Fibroblast of skin of left biceps (primary cell): ENCODE data around the gene ZBTB21.
"Not testable (repeated sequence)": the region's sequence is repeated elsewhere in the genome, so short reads cannot be mapped to it uniquely, and the experiment has no call there.

ENCODE experiments used
- DNase-seq, 2 experiments: peaks; one replicate each; pipeline ENCODE4 v3.0.0-alpha.2; 2013; ENCODE audit warnings: low read depth in 2 of 2

The ZBTB21 gene

DNA sequence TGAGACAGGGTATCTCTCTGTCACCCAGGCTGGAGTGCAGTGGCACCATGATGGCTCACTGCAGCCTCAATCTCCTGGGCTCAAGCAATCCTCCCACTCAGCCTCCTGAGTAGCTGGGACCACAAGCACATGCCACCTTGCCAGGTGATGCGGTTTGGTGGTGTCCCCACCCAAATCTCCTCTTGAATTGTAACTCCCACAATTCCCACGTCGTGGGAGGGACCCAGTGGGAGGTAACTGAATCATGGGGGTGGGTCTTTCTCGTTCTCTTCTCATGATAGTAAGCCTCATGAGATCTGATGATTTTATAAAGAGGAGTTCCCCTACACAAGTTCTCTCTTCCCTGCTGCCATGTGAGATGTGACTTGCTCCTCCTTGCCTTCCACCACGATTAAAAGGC lies 15.5 kb downstream of the ZBTB21 start:
- not testable (repeated sequence) for DNase-seq

DNA sequence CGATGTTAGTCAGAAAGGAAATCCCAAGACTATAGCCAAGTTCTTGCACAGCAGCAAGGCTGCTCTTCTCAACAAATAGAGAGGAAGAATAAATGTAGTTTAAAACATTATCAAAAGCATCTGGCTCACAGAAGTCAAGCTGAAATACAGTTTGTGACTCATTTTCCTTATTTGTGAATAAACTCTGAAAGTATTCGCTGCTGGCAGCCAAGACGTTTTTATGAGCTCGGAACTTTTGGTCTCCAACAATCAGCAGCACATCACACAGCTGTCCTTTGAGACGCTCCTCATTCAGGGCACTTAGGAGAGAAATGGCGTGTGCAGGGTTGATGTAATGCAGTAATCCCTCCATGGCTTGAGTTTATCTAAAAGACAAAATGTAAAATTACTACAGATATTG lies 16.4 kb downstream of the ZBTB21 start:
- peak; percentile 77 to 79 for DNase-seq

DNA sequence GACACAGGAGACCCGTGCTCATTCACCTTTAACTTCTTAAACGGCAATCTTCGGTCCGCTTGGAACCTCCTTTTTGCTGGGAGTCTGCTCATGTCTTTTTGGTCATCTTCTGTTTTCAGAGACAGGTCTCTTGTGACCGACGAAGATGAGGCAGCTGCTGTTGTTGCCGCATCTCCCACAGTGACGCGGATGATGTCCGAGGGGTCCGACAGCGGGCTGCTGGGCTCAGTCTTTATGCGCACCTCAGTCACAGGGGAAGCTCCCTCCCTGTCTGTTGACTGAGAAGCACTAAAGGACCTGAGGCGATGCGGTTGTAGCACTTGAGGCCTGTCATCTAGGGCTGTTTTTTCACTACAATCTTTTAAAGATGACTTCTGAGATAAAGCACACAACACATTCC lies 17.6 kb downstream of the ZBTB21 start:
- DNase-seq: no peak

DNA sequence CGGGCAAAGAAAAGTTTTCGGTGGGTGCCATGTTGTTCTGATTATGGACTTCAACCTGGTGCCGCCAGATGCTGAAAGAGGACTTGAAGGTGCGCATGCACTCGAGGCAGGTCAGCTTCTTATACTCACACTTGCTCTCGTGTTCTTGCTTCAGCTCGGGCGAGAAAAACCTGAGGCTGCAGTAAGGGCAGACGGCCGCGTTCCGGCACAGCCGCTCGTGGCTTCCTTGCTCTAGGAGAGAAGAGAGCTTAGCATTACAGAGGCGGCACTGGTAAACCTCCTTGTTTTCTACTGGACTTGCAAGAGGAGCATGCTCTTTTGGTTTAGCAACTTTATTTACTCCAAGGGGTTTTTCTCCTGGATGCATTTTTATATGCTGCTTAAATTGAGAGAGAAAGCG lies 18.5 kb downstream of the ZBTB21 start:
- DNase-seq: no peak

DNA sequence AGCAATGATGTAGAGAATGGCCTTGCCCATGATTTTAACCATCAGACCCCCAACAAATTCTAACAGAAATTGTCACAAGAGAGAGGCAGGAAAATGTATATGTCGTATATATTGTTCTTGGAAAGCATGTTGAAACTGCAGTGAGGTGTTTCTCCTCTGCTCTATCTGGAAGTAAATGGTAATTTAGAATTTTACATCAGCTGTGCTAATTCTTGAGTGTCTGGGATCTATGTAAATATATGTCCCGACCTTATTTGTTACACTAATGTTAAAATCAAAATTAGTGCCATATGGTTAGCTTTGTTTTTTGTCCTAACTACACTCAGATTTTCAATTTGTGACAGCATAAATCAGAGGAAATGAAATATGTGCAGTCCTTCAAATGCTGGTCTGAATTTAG lies 20.5 kb downstream of the ZBTB21 start:
- no peak for DNase-seq

DNA sequence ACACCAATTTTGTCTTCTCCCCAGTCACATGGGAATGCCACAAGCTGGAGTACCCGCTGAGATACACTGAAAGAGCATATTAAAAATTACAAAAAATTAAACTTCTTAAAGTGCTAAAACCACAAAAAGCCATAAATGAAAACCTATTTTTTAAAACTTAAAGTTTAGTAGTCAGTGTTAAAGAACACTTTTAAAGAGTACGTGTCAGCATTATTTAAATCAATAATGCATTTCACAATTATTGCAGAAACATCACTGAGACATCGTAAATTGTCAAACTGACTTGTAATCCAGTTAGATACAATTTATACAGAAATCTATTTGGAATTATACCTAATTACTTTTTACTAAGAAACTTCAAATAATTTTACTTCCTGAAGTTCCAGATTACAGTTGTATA lies 22.9 kb downstream of the ZBTB21 start:
- DNase-seq: no peak

DNA sequence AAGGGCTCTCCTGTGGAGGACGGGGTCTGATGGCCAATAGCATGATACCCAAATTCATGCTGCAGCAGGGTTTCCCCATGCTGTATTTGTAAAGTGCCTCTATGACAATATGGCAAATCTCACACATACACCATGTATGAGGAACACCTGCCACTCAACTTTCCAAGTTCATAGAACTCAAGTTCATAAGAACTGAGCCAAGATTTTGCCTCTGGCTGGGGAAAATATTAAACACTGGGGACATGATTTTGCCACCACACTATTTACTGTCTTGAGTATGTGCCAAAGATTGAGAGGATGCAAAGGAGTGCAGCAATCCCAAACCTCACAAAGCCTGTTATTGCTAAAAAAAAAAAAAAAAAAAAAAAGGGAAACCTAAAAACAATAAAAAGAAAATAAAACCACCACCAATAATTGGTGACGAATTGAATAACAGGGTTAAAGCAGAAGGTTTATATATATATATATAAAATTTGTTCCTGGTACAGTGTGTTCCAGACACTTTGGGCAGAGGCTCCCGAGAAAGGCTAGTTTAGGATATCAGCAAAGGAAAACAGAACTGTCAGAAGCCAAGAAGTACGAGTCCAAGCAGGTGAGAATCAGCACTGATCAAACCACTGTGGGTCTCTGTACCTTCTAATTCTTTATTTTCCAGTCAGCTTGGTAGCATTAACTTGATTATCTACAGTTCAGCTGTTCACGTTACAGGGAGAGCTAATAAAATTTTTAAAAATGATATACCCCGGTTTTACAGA lies 24.3 kb downstream of the ZBTB21 start:
- no peak for DNase-seq

DNA sequence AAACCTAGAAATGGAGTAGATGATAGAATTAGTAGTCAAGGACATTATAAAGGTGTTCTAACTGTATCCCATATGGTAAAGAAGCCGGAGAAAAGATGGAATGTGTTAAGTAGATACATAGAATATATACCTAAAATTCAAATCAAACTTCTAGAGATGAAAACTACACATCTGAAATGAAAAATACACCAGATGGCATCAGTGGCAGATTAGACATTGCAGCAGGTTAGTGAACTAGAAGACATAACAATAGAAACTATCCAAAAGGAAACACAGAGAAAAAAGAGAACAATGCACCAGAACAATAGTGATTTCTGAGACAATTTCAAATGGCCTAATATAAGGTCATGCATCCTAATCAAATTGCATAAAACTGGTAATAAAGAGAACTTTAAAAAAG lies 26.9 kb downstream of the ZBTB21 start:
- no peak for DNase-seq

DNA sequence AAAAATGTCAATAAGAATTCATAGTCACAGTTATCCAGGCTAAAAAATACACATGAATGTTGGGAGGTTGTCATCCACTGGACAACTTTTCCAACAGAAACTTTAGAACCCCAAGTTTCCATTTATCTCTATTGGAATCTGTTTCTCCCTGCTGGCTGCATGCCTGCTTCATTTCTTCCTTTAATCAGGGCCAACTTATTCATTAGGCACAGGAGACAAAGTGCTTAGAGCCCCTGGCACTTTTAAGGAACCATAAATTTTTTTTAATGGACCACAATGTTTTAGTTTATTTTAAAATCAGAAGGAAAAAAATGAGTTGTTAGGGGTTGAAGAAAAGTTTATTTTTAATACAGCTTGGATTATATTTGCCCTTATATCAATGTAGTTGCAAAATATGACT lies 29.6 kb downstream of the ZBTB21 start:
- DNase-seq: no peak

DNA sequence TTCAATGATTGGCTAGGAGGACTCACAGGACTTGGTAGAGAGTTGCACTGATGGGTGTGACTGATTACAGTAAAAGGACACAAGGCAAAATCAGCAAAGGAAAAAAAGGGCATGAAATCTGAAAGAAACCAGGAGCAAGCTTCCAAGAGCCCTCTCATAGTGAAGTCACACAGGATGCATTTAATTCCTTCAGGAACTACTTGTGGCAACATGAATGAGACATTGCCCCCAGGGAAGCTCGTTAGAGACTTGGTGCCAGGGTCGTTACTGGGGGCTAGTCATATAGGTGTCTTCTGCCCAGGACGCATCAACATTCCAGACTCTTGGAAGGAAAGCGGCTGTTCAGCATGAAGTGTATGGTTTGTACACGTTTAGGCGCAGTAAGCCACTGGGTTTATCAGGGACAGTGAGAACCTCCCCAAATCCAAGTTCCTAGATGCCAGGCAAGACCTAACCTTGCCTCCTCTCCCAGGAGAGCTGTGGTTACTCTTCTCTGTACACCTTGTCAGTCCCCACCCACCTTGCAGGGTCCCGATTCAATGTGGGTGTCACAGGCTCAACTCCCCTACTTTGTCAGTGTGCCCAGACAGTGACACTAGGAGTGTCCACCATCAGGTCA lies 30.3 kb downstream of the ZBTB21 start:
- no peak for DNase-seq

DNA sequence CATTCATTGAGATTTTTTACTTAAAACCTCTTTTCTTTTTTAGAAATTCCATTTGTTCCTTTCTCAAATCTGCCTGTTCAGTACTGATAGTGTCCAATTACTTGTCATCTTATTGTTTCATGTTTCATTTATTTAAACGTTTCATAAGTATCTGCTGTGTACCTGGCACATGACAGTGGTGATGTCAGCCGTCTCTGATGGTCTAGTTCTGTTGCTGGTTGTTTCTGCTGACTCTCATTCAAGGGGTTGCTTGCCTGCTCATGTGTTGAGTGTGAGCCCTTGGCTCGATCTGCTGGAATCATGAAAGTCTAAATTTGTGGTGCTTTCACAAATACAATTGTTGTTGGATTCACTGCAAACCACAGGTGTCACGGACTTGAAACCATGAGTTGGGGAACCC lies 30.8 kb downstream of the ZBTB21 start:
- DNase-seq: no peak

DNA sequence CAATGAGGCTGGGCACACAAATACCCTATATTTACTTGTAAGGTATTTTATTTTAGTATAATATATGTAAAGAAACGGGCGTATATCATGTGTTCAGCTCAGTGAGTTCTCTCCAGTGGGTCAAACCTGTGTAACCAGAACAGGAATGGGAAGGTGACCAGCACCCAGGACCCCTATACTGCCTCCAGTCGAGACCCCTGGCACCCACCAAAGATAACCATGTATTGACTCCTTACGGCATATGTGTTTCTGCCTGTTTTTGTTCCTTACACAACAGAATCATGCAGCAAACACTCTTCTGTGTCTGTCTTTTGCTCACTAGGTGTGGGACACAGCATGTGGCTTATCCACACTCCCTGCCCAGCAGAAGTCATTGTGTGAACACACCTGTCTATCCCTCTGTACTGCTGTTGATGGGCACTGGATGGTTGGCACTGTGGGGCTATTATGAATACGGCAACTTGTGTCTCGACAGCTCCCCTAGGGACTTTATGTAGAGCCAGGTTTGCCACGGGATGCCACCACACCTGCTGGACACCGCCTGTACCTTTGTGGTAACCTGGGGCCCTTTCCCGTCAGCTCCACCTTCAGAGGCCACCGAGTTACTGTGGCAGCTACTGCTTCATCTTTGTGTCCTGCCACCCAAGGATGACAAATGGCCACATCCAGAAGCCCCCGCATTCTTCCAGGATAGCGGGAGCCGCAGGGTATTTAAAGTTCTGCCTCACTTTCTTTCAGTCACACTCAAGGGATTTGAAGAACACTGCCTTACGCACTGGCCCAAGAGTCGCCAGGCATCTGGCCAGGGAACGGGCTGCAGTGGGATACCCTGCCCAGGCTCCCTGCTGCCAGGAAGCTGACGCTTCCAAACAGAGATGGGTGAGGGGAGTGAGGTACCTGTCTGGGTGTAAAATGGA lies 32.9 kb downstream of the ZBTB21 start:
- no peak for DNase-seq

DNA sequence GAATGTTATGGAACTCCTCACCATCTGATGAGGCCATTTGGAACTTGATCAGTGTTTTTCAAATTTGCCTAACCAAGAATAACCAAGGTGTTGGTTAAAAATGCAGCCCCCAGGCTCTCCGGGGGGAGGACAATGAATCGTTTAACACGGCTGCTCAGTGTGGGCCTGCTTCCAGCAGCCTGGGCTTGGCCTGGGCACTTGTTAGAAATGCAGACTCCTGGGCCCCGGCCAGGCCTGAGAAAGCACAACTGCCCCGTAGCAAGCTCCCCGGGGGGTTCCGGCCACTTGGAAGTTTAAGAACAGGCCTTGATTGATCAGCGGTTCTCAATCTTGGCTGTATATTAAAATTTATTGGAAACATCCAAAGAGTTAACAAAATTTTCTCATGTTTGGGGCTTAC lies 33.5 kb downstream of the ZBTB21 start:
- no peak for DNase-seq

DNA sequence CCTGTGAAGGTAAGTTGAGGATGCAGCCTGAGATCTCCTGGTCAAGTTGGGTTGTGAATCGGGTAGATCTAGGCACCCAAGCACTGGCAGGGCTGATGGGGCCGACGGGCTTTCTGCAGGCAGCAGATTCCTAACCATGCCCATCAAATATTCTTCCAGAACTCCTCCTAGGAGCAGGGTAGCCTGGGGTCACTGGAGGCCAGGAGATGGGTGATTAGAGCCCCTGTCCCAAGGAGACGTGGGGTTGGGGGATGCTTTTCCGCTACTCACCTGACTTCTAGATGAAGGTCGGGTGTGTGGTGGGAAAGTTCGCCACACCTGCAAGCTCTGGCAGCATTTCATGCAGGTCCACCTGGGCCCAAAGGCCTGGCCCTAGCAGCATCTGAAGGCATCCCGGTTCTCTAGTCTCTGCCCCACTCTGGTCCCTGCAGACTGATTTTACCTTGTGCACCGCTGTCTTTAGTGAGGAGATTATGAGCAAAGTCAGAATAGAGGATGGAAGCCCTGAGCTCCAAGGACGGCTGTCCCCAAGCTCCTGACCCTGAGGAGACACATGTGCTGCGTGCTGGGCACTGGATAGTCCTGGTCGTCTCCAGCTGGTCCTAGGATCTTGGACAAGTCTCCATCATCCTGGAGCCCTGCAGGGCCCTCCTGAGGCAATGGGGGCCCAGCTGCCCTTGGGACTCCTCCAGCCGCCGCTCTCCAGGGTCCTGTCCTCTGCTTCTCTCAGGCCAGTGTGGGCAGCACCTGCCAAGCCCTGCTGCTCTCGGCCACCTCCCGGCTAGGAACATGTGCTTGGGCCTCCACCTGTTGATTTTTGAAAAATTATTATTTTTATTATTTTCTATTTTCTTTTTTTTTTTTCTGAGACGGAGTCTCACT lies 34.5 kb downstream of the ZBTB21 start:
- DNase-seq: no peak

DNA sequence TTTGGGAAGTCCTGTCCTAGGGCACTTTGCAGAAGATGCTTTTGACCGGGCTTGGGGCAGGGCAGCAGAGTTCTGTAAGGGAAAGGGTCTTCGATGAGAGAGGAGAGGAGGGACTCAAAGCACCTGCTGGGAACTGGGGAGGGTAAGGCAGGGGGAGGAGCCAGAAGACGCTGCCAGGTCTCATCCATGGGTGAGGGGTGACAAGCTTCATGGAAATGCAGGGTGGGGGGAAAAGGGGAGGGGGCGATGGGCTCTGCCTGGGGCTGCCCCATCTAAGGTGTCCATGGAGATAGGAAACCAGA lies 35.5 kb downstream of the ZBTB21 start:
- DNase-seq: no peak

DNA sequence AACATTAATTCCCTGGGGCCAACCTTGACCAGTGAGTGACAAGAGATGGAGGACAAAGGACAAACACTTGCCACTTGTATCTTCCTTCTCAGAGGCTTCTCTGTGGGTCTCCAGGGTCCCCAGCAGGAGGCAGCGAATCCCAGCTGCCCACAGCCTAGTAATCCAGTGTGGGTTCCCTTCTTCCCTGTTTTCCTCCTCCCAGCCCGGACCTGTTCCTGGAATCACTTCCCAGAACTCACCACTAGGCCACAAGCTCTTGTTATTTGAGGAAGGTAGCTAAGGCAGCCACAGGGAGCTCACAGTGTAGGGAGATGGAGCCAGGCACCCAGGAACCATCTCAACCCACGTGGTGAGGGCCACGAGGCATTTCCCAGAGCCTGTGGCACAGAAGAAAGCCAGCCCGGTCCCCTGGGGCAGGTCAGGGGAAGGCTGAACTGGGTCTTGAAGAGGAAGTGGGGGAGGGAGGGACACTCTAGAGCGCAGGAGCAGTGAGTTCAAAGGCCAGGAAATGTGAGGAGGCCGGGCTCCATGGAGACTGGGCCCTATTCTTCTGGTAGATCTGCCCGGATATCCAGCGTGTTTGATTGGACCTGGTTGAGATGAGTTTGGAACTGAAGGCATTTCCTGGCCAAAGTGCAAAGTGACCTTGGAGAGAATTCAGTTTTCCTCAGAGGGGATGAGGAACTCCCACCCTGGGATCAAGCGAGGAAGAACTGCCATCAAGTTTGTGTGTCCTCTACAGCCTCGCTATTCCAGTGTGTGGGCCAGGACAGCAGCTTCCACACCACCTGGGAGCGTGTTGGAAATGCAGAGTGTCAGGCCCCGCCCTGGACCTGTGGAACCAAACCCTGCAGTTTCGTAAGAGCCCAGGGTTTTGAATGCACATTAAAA lies 36.1 kb downstream of the ZBTB21 start:
- DNase-seq: no peak

DNA sequence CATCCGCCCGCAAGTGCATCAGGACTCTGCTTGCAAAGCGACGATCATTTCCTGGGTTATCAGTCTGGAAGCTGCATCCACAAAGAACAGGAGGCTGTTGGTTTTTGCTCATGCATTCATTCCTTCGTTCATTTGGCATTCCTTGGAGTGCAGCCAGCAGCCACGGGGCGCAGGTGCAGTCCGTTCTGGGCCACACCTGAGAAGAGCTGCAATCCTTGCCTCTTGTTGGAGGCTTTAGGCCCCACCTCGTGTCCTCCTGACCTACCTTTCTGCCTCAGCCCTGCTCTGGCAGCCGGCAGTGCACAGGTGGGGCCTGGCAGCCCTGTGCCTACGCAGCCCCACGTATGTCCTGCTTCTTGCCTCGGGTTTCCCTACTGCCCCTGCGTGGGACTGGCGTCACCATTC lies 36.7 kb downstream of the ZBTB21 start:
- DNase-seq: no peak

DNA sequence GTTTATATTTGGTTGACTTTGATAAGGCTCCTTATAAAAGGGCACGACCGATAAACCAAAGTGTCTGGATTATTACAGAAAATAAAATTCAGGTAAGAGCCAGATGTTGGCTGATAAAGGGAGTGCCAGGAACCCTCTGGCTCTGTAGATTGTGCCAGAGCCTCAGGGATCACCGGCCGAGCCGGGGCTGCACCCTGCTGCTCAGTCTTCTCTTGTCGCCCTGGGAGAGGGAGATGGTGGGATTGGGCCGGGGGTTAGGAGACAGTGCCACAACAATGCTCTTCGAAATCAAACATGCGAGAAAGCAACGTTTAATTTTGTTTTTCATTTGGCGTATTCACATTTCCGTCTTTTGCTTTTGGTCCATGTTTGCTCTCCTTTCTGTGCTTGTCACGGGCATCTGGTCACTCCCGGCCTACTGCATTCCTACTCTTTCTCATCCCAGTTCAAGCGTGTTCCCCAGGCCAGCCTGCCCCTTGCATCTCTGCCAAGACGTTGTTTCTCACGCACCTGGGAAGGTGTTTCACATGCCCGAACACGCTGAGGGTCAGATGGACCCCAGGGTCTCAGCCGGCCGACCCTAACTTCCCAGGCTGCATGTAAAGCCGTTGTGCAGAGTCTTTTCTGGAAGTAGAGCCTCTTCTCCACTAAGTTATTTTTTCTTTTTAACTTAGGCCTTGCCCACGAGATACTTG lies 37.5 kb downstream of the ZBTB21 start:
- no peak for DNase-seq

DNA sequence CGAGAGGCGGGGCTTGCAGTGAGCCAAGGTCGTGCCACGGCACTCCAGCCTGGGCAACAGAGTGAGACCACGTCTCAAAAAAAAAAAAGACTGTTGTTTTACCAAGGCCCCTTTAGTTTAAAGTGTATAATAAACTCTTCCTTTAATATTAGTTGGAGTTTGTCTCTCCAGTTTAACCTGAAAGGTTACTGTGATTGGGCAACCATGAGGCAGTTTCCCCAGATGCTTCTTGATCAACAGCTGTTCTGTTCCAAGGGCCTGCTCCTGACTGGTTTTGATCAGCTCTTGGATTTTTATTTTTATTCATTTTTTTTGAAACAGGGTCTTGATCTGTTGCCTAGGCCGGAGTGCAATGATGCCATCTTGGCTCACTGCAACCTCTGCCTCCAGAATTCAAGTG lies 38.3 kb downstream of the ZBTB21 start:
- no peak for DNase-seq
